NCI-H446 treated with DMSO at 0.1 percent for 48 hours (cell line): Measurements from ENCODE around the gene C1QTNF6.
"Not testable (repeated sequence)": the region's sequence is repeated elsewhere in the genome, so short reads cannot be mapped to it uniquely, and the experiment has no call there.

Experiments used
- DNase-seq: peaks from one replicate; lab custom pipeline; 2025; lab: John Stamatoyannopoulos, UW

Gene C1QTNF6

DNA sequence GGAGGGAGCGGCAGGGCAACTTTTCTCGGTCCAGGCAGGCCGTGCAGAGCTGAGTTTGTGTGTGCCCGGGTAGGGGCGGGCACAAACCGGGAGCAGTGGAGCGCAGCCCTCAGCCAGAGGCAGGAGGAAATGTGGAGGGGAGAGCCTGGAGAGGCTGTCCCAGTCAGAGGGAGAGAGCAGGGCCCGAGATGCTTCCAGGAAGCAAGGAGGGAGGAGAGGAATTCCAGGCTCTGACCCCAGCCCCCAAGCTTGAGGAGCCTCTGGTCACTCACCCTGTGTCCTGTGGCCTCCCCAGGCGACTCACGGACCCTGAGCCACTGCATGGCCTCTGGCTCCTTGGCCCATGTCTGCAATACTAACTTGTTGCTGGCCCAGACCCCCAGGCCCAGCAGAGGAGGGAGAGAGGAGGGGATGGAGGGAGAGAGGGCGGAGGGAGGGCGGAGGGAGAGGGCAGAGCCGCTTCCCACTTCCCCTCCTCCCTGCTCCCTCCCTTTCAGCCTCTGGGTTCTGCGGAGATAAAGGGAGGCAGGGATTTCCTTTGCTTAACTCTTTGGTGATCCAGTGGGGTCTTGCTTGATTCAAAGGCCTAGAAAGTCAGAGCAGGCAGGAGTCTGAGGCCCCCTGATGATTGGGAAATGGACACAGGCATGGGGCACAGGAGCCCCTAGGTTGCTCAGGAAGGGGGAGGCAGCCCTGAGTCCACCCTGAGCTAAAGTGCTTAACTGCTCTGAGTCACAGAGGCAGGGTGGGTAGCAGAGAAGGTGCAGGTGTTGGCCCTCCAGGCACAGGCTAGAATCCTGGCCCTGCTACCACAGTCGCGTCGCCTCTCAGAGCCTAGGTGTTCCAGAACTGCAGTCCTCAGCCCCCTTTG, at the start of gene C1QTNF6:
Gene C1QTNF6, minus strand, starts transcription at position 357 of the 871 bp plus-strand sequence. Its CDS starts 34 bp downstream, at position 323.
- no peak for DNase-seq

DNA sequence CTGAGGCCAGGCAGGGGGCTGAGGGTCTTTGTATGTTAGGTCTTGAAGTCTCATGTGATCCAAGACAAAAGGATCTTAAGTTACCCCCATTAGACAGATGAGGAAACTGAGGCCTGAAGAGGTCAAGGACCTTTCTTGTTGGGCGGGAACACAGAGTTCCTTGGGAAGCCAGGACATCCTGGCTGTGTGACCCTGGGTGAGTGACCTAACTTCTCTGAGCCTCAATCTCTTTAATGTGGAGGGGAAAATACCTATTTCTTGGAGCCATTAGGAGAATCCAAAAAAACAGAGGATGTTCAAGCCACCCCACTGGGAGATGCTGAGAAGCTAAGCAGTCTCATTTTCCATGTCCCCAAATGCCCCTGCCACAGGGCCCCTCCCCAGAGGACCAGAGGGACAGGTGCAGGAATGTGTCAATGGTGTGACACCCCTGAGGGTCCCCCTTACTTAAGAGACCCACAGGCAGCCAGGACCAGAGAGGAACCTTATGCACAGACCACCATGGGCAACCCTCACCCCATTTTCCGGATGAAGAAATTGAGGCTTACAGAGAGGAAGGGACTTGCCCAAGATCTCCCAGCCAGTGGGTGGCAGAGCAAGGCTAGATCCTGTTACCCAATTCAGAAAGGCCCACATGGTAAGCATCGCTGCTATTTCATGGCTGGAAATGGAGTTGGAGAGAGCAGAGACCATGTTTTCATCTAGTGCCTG, 48.0 kb upstream of the C1QTNF6 start:
- no peak for DNase-seq

DNA sequence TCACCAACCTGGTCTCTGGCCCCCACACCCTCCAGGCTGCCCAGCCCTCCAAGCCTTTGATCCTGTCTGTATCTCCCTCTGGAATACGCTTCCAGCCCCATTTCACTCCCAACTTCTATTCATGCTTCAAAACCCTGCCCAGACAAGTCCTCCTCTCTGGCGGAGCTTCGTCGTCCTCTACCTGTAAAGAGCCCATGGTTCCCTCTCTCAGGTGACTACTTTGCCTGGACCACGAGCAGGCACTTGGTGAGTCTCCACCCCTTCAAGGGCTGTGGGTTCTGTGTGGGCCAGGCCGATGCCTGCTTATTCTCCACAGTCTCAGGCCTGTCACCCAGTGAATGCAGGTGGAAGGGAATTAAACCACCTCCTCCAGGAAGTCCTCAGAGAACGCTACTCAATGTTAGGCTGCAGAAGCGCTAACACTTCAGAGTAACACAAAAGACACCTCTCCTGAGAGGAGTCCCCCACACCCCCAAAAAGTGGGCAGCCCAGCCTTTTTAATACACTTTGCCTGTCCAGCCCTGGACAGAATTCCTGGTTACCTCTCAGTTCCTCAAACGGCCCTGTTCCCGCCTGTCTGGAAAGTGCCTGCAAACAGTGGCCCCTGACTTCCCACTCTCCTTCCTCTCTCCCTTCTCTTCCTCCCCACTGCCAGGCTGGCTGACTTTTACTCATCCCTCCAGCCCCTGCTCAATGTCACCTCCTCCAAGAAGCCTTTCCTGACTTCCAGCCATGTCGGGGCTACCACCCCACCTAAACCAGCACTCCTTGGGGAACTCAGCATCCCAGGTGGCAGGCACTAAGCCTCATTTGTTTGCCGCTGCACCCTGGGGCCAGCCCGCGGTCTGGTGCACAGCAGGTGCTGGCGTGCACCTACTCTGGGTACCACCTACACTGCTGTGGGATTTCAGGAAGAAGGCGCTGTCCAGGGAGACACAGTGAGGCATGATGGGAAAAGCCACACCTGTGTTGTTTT, 47.0 kb upstream of the C1QTNF6 start:
- DNase-seq = no peak

DNA sequence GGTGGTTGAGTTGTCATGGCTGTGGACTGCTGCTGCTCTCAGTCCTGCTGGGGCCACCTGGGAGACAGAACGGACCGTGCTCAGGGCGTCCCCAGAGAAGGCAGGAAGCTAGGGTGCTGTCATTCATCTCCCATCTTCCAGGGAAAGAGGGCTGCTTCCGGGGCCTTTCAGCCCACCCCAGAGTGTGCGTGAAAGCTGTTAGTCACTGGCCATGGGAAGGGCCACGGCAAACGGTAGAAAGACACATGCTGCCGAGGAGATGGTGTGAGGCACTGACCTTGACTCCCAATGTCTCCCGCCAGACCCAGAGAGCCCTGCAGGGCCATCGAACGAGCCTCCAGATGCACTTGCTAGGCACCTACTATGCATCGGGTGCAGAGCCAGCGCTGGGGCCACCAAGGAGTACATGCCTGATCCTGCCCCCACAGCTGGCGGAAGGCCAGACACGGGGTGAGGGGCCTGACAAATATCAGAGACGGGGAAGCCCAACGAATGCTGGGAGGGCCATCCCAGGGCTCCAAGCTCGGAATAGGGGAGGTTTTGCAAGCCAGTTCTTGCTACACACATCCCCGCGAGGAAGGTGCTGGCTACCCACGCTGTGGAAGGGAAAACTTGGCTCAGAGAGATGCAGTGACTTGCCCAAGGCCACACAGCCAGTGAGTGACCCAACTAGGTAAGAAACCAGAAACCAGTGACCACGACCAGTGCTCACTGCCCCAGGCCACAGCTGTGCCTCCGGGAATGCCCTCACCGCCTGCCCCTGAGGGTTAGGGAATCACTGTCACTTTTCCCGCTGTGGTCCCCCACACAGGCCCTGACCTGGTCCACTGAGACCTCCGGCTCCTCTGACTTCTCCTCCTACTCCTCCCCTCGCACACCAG, 45.9 kb upstream of the C1QTNF6 start:
- DNase-seq = no peak

DNA sequence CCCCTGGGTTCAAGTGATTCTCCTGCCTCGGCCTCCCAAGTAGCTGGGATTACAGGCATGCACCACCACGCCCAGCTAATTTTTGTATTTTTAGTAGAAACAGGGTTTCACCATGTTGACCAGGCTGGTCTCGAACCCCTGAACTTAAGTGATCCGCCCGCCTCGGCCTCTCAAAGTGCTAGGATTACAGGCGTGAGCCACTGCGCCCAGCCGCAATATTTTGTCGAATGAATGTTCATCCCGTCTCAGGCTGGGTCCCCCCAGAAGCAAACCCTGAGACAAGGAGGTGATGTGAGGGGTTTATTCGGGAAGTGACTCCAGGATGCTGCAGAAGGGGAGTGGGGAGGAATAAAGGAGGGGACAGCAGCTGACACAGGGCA, 45.3 kb upstream of the C1QTNF6 start:
- not testable (repeated sequence) for DNase-seq

DNA sequence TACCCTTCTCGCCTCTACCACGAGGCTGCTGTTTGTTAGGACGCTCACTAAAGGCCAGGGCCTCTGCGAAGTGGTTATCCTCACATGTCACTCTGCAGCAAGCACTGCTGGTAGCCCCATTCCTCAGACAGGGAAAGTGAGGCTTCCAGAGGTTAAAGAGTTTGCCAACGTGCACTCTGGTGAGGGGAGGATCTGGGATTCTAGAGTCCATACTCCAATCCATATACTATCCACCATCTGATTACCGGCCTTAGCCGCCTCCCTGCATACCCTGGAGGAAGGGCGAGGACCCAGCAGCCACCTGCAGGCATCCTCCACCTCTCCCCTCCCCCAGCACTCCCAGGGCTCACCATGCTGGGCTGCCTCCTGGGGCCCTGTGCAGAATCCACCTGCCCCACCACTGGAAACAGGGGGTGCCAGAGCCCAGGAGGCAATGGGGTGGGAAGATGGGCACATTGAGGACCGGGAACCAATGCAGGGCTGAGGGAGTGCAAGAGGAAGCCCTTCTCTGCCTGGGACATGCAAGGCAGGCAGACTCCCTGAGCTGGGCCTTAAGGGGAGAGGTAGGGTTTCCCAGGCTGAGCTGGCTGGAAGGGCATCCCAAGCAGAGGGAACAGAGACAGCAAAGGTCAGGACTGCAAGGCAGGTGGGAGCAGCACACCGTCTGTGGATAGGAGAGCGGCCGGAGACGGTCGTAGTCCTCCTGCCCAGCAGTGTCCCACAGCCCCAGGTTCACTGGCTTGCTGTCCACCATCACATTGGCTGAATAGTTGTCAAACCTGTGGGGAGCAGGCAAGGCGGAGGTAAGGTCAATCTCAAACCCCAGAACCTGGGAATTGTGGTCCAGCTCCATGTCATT, 44.3 kb upstream of the C1QTNF6 start:
- DNase-seq = no peak

DNA sequence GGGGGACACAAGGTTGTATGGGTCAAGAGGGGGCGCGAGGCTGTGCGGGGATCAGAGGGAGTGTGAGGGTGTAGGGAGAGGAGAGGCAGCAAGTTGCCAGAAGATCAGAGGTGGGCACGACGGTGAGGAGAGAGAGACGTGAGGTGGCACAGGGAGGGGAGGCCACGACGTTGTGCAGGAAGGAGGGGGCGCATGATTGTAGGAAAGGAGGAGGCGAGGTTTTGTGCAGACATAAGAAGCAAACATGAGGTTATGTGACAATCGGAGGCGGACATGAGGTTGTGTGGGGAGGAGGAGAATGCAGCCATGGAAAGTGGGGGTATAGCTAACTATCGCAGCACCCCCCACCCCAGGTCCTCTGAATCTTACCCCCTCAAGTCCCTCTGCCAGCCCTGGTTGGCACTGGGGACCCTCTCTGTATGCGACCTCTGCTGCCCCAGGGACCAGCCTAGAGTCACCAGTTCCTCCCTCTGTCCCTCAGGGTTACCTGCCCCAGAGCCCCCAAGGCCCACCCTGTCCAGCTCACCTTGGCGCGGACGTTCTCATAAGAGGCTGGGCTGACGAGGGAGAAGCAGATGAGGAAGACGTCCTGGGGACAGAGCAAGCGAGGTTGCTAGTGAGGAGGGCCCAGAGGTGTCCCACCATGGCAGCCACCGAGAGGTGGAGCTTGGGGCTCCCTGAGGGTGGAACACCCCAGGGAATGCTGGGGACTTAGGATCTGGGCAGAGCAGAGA, 43.5 kb upstream of the C1QTNF6 start:
- no peak for DNase-seq

DNA sequence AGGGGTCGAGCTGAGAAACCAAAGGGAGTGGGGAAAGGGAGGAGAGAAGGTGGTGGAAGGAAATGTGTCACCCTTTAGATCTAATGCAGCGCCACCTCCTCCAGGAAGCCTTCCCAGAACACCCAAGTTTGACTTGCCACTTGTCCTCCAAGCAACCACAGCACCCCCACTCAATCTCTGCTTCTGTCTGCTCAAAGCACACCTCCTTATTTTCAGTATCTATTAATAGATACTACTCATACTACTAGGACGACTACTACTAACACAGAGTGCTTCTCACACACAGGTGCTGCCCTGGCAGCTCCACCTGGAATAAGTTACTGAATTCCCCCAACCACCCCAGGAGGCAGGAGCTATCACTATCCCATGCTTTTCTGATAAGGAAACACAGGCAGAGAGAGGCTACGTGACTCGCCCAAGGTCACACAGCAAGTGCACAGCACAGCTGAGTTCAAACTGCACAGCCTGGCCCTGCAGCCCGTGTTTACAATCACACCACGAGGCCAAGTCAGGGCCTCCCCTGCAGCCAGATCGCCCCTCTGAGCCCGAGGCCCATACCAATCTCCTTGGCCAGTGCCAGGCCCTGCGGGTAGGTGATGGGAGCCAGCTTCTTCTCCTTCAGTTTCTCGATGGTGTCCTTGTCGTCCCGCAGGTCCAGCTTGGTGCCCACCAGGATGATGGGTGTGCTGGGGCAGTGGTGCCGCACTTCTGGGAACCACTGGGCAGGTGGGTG, 42.8 kb upstream of the C1QTNF6 start:
- DNase-seq = no peak

DNA sequence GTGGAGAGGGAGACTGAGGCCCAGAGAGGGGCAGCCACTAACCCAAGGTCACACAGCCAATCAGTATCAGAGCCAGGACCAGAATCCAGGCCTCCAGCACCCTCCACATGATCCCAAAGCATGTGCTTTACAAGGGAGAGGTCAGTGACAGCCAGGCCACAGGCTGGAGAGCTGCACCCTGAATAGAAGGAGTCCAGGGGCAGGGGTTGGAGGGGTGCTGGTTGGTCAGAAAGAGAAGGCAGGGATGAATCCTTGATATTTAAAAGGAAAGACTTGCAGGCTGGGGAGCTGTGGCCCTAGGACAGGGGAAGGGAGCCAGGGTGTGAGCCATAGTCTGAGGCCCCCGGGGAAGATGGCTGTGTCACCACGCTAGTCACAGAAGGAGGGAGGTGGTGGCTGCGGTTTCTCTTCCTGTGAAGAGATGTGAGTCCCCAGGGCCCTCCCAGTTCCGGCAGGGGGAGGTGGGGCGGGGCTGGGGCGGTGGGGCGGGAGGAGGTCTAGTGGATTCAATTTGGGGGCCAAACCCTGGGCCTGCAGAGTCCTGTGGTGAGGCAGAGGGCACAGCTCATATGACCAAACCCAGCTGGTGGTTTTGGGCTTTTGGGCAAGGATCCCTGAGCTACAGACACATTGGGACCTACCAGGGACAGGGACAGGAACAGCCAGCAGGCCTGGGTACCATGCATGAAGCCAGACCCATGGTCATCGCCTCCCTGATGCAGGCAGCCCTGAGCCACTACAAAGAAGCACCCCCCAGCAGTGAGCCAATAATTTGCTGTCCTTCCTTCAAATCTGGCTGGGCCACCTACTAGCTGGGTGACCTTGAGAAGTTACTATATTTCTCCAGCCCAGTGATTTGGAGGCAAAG, 42.0 kb upstream of the C1QTNF6 start:
- no peak for DNase-seq

DNA sequence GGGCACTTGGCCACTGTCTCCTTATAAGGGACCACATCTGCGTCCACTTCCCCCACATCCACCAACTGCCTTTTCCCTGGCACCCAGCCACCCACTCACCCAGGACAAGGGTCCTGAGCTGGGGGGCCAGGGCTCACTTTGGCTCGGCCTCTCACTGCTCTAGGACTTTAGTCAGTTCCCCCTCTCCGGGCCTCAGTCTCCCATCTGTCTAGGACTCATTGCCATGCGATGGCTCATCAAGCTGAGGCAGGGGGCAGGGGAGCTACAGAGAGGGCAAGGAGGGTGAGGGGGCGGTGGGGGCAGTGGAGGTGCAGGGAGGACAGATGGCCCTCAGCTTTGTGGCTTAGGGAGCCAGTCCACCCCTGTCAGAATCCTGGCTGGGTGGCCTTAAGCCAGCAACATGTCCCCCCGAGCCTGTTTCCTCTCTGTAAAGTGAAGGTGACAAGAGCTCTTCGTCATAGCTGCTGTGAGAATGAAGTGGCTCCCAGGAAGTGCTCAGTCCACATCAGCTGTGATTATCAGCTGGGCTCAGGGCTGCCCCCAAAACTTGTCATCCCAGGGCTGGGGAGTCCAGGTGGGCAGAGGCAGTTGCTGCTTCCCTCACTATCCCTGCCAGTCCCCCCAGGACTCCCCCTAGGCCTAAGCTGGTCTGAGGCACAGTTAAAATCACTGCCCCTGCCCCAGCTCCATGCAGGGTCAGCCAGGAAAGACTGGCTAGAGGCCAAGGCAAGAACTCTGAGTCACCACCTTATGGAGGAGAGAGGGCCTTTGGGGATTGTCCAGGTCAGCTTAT, 41.2 kb upstream of the C1QTNF6 start:
- DNase-seq = no peak

DNA sequence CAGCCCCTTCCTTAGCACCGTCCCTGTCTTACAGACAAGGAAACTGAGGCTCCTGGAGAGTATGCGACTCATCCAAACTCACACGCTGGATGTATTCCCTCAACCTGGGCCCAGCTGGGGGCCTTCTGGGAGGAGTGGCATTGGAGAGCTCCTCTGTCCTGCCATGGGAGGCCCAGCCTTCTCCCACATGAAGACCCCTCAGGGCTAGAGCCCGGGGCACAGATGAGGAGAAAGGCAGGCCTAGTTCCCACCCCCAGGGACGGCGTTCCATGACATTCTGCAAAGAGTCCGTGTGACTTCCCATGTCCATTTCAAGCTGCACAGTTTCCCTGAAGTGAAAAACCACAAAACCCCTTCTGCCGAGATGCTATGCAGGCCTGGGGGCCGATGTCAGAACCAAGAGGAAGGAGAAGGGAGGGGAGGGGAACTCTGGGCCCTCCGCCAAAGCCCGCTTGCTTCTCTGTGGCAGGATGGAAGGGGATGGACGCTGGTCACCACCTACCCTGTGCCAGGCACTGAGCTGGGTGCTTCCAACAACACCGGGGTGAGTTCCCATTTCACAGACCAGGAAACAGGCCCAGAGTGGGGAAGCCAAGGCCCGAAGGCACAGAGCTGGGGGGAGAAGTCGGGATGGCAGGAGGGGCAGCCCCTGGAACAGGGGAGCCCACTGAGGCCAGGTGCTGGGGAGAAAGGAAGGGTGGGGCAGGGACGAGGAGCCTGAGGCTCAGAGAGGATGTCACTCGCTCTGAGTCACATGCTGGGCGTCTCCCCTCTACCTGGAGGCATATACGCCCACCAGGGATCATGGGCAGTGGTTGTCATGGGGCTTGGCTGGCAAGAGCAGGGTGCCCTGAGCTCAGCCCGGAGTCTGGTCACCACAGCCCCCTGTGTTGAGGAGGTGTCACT, 40.3 kb upstream of the C1QTNF6 start:
- no peak for DNase-seq

DNA sequence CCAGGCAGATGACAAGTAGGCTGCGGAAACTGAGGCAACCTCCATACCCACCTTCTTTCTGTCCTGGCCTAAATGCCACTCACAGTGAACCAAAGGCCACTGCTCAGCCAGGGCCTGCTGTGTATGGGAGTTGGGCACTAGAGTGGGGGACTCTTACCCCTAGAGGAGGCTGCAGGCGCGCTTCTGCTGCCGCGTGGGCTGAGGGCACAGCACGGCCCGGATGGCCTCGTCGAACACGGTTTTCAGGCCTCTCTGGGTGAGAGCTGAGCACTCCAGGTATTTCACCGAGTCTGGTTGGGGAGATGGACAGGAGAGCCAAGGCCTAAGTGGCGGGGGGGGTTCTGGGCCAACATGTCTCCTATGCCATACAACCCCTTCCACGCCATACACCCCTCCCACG, 38.5 kb upstream of the C1QTNF6 start:
- DNase-seq = no peak

DNA sequence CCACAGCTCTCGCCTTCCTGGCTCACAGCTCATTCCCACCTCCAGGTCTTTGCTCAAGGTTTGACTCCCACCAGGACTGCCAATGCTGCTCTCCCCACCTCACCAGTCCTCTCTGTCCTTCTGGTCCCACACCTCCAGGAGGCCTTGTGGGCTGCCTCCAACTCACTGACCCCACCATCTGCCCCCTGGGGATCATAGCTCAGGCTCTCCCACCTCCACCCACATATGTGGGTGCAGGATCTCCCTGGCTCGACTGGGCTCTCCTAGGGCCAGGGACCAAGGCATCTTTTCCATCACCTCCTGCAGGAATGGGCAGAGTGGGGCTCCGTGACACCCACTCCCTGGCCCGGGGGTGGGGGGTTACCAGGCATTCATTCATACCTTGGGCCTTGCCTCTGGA, 38.0 kb upstream of the C1QTNF6 start:
- no peak for DNase-seq

DNA sequence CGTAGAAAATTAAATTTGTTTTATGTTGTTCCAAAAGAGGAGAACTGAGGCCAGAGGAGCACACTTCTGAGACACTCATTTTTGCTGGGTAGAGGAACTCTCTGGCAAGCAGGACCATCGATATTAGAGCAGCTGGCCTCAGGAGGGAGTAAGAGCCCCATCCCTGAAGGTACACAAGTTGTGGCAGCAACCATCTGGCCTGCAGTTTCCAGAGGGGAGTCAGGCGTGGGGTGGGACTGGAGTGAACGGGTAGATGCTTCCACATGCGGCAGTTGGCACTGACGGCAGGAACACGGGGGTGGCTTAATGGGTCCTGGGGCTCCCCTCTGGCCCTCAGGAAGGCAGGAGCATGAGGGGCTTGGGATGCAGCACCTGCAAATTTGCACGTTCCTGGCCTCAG, 37.4 kb upstream of the C1QTNF6 start:
- DNase-seq = no peak

DNA sequence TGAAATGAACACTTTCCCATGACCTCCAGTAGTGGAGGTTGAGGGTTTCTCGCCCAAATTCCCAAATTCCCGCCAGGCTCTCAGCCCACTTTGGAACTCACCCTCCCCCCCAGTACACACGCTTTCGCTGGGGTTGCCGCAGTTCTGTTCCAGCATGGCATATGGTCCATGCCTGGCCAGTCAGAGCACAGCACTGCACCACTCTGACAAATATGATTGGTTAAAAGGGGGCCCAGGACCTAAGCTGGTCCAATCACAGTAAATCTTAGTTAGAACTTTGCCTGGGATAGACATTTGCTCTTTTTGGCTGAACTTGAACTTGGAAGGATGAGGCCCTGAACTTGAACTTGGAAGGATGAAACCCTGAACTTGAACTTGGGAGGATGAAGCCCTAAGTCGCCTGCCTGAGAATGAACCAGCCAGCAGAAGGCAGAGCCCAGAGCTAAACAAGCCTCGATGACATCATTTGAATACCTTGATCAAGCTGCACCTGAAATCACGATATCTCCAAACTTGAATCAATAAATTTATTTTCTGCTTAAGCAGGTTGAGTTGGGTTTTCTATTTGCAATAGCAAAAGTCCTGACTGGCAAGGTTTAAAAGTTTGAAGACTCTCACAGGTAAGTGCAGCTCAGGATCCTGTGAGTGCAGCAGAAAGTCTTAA, 36.8 kb upstream of the C1QTNF6 start:
- DNase-seq = no peak
